Esophagus squamous epithelium (tissue), 5 donors: ENCODE data around the gene COL23A1. TPM values are rescaled to one million over a fixed set of nuclear protein-coding genes. Genes with fewer than 3 reads are reported as not detected.

Experiments
- DNase-seq: peaks from one replicate; lab custom pipeline; 2025; lab: John Stamatoyannopoulos, UW
- H3K27ac ChIP-seq, 4 donors: fragments of 200-600 bp; sonication (generic); one replicate each; pipeline ENCODE4 v1.5.1; 2016 to 2019; ENCODE audit warnings: mild to moderate bottlenecking in 1 of 4
- H3K27me3 ChIP-seq, 4 donors: fragments of 200-600 bp; sonication (generic); 1 replicate in 3 of 4; 2 replicates in 1 of 4; pipeline versions ENCODE4 v1.5.1 to v1.6.0; 2017 to 2021; ENCODE audit warnings: antibody characterized with exemption in 1 of 4
- H3K36me3 ChIP-seq, 3 donors: fragments of 200-600 bp; sonication (generic); one replicate each; pipeline ENCODE4 v1.5.1; 2016 to 2019
- H3K4me1 ChIP-seq, 3 donors: fragments of 200-600 bp; sonication (generic); one replicate each; pipeline ENCODE4 v1.5.1; 2017 to 2019
- H3K4me3 ChIP-seq, 4 donors: fragments of 200-600 bp; sonication (generic); 1 replicate in 3 of 4; 2 replicates in 1 of 4; pipeline ENCODE4 v1.5.1; 2016 to 2019; ENCODE audit warnings: mild to moderate bottlenecking in 2 of 4, moderate library complexity in 1 of 4
- H3K9me3 ChIP-seq, 3 donors: fragments of 200-600 bp; sonication (generic); one replicate each; pipeline ENCODE4 v1.5.1; 2016 to 2019
- CTCF ChIP-seq, 6 experiments: fragments of 450-650 bp in 4 of 6; fragments of 200-600 bp in 2 of 6; sonication (generic) in 2 of 6; IDR thresholded peaks; one replicate each; pipeline ENCODE4 v1.5.1; 2016 to 2019; ENCODE audit warnings: antibody characterized with exemption in 6 of 6, mild to moderate bottlenecking in 4 of 6, moderate library complexity in 4 of 6
- POLR2A ChIP-seq, 4 donors: fragments of 450-650 bp; IDR thresholded peaks; one replicate each; pipeline ENCODE4 v1.6.1; 2017; ENCODE audit warnings: antibody characterized with exemption in 4 of 4, mild to moderate bottlenecking in 4 of 4, moderate library complexity in 3 of 4
- WGBS, 2 donors: methylation state at CpG; one replicate each; pipeline ENCODE4 v1.1.5; 2018; 5-methylcytosine and 5-hydroxymethylcytosine counted together
- intact Hi-C: fragments of 100-400 bp; cut with DNase I; formaldehyde crosslinking; loops from one replicate; pipeline ENCODE4 v1.15.0; 2022
- total RNA-seq, 4 donors: library from RNA; depleted of rRNA; stranded (reverse); fragments of >200 nt; gene quantifications; one replicate each; pipeline ENCODE4 v1.1.0, GENCODE V29; 2016
- donor health status: DM: yes; HTN: yes; CAD: no.

The COL23A1 gene
- total RNA-seq, 4 donors from 2014 or later = 0.41 to 1.5 (median 0.44) TPM; not detected in 1

DNA sequence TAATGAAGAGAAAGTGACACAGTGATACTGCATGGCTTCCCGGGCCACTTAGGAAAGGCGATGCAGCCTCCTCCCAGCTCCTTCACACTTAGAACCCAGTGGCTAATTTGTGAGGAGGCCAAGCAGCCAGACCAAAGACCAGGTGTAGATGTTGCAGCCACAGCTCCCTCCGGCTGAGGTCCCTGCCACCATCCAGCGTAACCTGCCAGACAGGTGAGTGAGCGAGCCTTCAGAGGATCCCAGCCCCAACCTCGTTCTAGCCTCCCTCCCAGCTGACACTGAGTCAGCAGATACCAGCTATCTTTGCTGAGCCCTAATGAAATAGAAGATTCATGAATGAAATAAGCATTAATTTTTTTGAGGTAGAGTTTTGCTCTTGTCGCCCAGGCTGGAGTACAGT, 59.7 kb downstream of the COL23A1 start:
- no peaks in the 10 kb centered on the region for H3K9me3 ChIP-seq
- peaks cover 0 to 7% (median 0%) of the 10 kb centered on the region in 3 donors for H3K4me1 ChIP-seq
- no peak overlapping the region for H3K4me3 ChIP-seq
- intact Hi-C loops = no loop called here
- no peak overlapping the region for H3K27ac ChIP-seq
- no peak for DNase-seq
- H3K36me3 ChIP-seq = no peaks in the 10 kb centered on the region
- H3K27me3 ChIP-seq = peaks cover 0 to 4% (median 0%) of the 10 kb centered on the region in 4 donors
- 58 to 85% methylated on average over 6 to 7 of the region's 7 CpGs for WGBS, 2 donors
- TF ChIP-seq POLR2A (IDR thresholded peaks at IDR 0.05) = no peak
- TF ChIP-seq CTCF (IDR thresholded peaks at IDR 0.05) = no peak

DNA sequence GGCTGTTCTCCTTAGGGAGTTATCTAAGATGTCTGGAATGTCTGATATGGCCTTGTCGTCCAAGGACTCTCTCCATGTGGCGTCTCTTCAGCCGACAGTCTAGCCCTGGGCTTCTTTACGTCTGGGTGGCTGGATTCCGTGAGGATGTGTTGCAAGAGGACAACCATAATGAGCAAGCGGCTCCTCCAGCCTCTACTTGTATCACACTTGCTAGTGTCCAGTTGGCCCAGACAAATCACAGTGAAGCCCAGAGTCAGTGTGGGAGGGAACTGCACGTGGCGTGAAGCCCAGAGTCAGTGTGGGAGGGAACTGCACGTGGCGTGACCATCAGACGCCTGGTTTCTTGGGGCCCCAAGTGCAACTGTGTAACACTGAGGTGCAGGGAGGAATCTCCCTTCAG, 61.1 kb downstream of the COL23A1 start:
- Histone ChIP-seq H3K4me1 (peaks cover 0 to 7% (median 0%) of the 10 kb centered on the region in 3 donors), H3K4me3 (no peak overlapping the region), H3K36me3 (no peaks in the 10 kb centered on the region), H3K27me3 (peaks cover 0 to 4% (median 0%) of the 10 kb centered on the region in 4 donors), H3K9me3 (no peaks in the 10 kb centered on the region), H3K27ac (no peak overlapping the region)
- intact Hi-C loops = no loop called here
- no peak for TF ChIP-seq CTCF (IDR thresholded peaks at IDR 0.05)
- TF ChIP-seq POLR2A (IDR thresholded peaks at IDR 0.05) = no peak
- DNase-seq = no peak
- WGBS, 2 donors = 79 to 80% methylated on average over 1 to 7 of the region's 11 CpGs

DNA sequence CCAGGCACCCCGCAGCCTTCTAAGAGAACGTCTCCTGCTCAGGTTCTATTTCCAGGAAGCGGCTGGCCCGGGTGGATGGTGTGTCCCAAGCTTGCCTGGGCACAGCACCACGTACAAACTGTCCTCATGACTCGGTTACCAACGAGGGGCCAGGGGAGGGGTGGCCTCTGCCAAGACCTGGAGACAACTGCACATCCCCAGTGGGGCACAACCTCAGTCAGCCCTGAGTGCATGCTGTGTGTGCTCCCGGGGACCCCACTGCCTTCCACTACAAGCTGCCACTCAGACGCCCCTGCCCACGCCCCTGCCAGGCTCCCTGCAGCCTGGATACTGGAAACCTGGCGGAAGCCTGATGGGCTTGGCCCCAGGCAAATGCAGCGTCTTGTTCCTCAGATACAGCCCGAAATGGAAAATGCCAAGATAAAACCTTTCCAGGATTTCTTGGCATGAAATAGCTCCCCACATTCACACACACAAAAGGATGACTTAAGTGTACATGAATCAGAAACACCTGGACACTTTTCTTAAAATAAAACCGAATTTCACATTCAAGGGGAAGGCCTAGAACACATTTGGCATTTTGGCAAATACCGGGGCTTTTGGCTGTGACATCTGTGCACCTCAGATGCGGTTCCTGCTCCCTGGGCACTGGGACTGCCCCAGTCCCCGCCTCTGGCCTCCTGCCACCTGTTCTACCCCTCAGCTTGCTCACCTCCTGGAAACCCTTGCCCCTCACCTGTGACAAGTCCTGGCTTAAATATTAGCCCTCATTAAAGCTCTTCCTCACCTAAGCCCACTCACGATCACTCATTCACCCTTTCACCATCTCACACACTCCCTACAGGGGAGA, 62.5 kb downstream of the COL23A1 start:
- H3K4me3 ChIP-seq = no peak overlapping the region
- WGBS, 2 donors = 37 to 43% methylated on average over 15 to 16 of the region's 18 CpGs

GRCh38 chr5:178526773-178527457, 63.3 kb downstream of the COL23A1 start:
- intact Hi-C loops = no loop called here
- H3K4me1 ChIP-seq = peaks cover 0 to 7% (median 0%) of the 10 kb centered on the region in 3 donors
- no peaks in the 10 kb centered on the region for H3K9me3 ChIP-seq
- H3K27ac ChIP-seq = no peak overlapping the region
- no peak overlapping the region for H3K4me3 ChIP-seq
- WGBS, 2 donors = 63 to 85% methylated on average over 8 to 11 of the region's 14 CpGs
- no peaks in the 10 kb centered on the region for H3K27me3 ChIP-seq
- no peaks in the 10 kb centered on the region for H3K36me3 ChIP-seq
- no peak for TF ChIP-seq POLR2A (IDR thresholded peaks at IDR 0.05)
- TF ChIP-seq CTCF (IDR thresholded peaks at IDR 0.05) = no peak
- no peak for DNase-seq

More for the DNA sequence above, 62.5 kb downstream of the COL23A1 start:
- Histone ChIP-seq H3K36me3 (no peaks in the 10 kb centered on the region), H3K9me3 (no peaks in the 10 kb centered on the region), H3K4me1 (peaks cover 0 to 7% (median 0%) of the 10 kb centered on the region in 3 donors), H3K27ac (no peak overlapping the region), H3K27me3 (peaks cover 0 to under 1% (median 0%) of the 10 kb centered on the region in 4 donors)
- intact Hi-C loops = no loop called here
- DNase-seq = no peak
- TF ChIP-seq POLR2A (IDR thresholded peaks at IDR 0.05) (no peak), CTCF (IDR thresholded peaks at IDR 0.05) (no peak)
